Activated naive CD4-positive, alpha-beta T cell treated with anti-CD3 and anti-CD28 coated beads, Interleukin-2, amount 10 ng/mL, durations not matched to agents 7 days and 5 days (primary cell): Measurements from ENCODE around the gene IFT25.

Experiments used
- CTCF ChIA-PET: fragments of 350-600 bp; sonication (Branson Sonifier 250); formaldehyde crosslinking; loops from one replicate; lab custom pipeline; 2021; ENCODE audit warnings: antibody characterized with exemption; lab: Charles Lee
- DNase-seq: peaks from one replicate; pipeline ENCODE4 v3.0.0-alpha.2; 2020
- H3K27ac Mint-ChIP-seq: one replicate; pipeline ENCODE4 v1.8.0; 2021; ENCODE audit warnings: mild to moderate bottlenecking, moderate library complexity, mixed read lengths
- H3K27me3 Mint-ChIP-seq: one replicate; pipeline ENCODE4 v1.8.0; 2021; ENCODE audit warnings: mild to moderate bottlenecking, mixed read lengths
- H3K36me3 Mint-ChIP-seq: one replicate; pipeline ENCODE4 v1.8.0; 2021; ENCODE audit warnings: mixed read lengths
- H3K4me1 Mint-ChIP-seq: one replicate; pipeline ENCODE4 v1.8.0; 2021; ENCODE audit warnings: mixed read lengths
- H3K4me3 Mint-ChIP-seq: one replicate; pipeline ENCODE4 v1.8.0; 2021; ENCODE audit warnings: mild to moderate bottlenecking, moderate library complexity, mixed read lengths
- H3K9me3 Mint-ChIP-seq: one replicate; pipeline ENCODE4 v1.8.0; 2021; ENCODE audit warnings: mixed read lengths

Gene IFT25

GRCh38 chr1:53930932-53931331, 14.6 kb downstream of the IFT25 start:
- peaks cover 78% of the 10 kb centered on the region for H3K36me3 Mint-ChIP-seq
- no peak overlapping the region for H3K27ac Mint-ChIP-seq

GRCh38 chr1:53929246-53929960, 16.1 kb downstream of the IFT25 start:
- no peak for DNase-seq
- Mint-ChIP-seq H3K4me1 (no peaks in the 10 kb centered on the region), H3K27me3 (no peaks in the 10 kb centered on the region), H3K9me3 (peaks cover 6% of the 10 kb centered on the region), H3K4me3 (no peak overlapping the region), H3K27ac (no peak overlapping the region), H3K36me3 (peaks cover 72% of the 10 kb centered on the region)
- CTCF ChIA-PET = no interaction called here

More at GRCh38 chr1:53930932-53931331, 14.6 kb downstream of the IFT25 start:
- Mint-ChIP-seq H3K9me3 (peaks cover 10% of the 10 kb centered on the region), H3K4me1 (no peaks in the 10 kb centered on the region), H3K4me3 (no peak overlapping the region), H3K27me3 (no peaks in the 10 kb centered on the region)
- DNase-seq = no peak
- CTCF ChIA-PET = interaction anchor here (1.3 to 1.5 kb wide), 3 partner anchors 29 to 70 kb away, joined by 3 to 5 read pairs (median 3); no protein-coding TSS in a partner anchor

- no peak for DNase-seq
- CTCF ChIA-PET = interaction anchor here (0.8 to 1.2 kb wide), 2 partner anchors 14 to 67 kb away, joined by 3 read pairs; no protein-coding TSS in a partner anchor
- Mint-ChIP-seq H3K4me3 (no peak overlapping the region), H3K27ac (no peak overlapping the region), H3K27me3 (no peaks in the 10 kb centered on the region), H3K36me3 (peaks cover 64% of the 10 kb centered on the region), H3K9me3 (no peaks in the 10 kb centered on the region), H3K4me1 (no peaks in the 10 kb centered on the region)
Observed at GRCh38 chr1:53927376-53927881, 18.1 kb downstream of the IFT25 start.

GRCh38 chr1:53919675-53920066, 25.8 kb downstream of the IFT25 start:
- no peaks in the 10 kb centered on the region for H3K9me3 Mint-ChIP-seq
- H3K27ac Mint-ChIP-seq = peak overlapping the region; percentile 85
- H3K36me3 Mint-ChIP-seq = peaks cover 51% of the 10 kb centered on the region
- H3K4me3 Mint-ChIP-seq = no peak overlapping the region
- peak; percentile 26 for DNase-seq
- CTCF ChIA-PET = interaction anchor here (0.9 to 1.6 kb wide), 3 partner anchors 28 to 60 kb away, joined by 3 to 4 read pairs (median 4); no protein-coding TSS in a partner anchor
- H3K4me1 Mint-ChIP-seq = peaks cover 43% of the 10 kb centered on the region
- H3K27me3 Mint-ChIP-seq = no peaks in the 10 kb centered on the region

- H3K27me3 Mint-ChIP-seq = no peaks in the 10 kb centered on the region
- H3K27ac Mint-ChIP-seq = no peak overlapping the region
- no peaks in the 10 kb centered on the region for H3K9me3 Mint-ChIP-seq
- CTCF ChIA-PET = interaction anchor here (1.0 to 1.1 kb wide), 3 partner anchors 18 to 58 kb away, joined by 3 to 4 read pairs (median 4); no protein-coding TSS in a partner anchor
- H3K4me1 Mint-ChIP-seq = peaks cover 43% of the 10 kb centered on the region
- DNase-seq = no peak
- H3K4me3 Mint-ChIP-seq = no peak overlapping the region
- peaks cover 48% of the 10 kb centered on the region for H3K36me3 Mint-ChIP-seq
Observed at GRCh38 chr1:53918343-53918742, 27.2 kb downstream of the IFT25 start.

GRCh38 chr1:53913352-53914033, 32.0 kb downstream of the IFT25 start:
- Mint-ChIP-seq H3K27ac (no peak overlapping the region), H3K36me3 (peaks cover 24% of the 10 kb centered on the region), H3K4me1 (peaks cover 22% of the 10 kb centered on the region), H3K4me3 (no peak overlapping the region), H3K9me3 (no peaks in the 10 kb centered on the region), H3K27me3 (no peaks in the 10 kb centered on the region)
- CTCF ChIA-PET = interaction anchor here (0.7 to 1.1 kb wide), 4 partner anchors 14 to 53 kb away, joined by 3 to 4 read pairs (median 3); partner anchors contain the start of genes IFT25 and LRRC42
- DNase-seq = no peak

GRCh38 chr1:53911442-53911841, 34.1 kb downstream of the IFT25 start:
- Mint-ChIP-seq H3K27me3 (no peaks in the 10 kb centered on the region), H3K27ac (no peak overlapping the region), H3K36me3 (peaks cover 13% of the 10 kb centered on the region), H3K4me1 (peaks cover 12% of the 10 kb centered on the region), H3K4me3 (no peak overlapping the region), H3K9me3 (no peaks in the 10 kb centered on the region)
- CTCF ChIA-PET = interaction anchor here (1.1 kb wide), 1 partner anchor 29 kb away, joined by 3 read pairs; no protein-coding TSS in a partner anchor
- DNase-seq = no peak

GRCh38 chr1:53909946-53910345, 35.6 kb downstream of the IFT25 start:
- DNase-seq = no peak
- no peak overlapping the region for H3K4me3 Mint-ChIP-seq
- CTCF ChIA-PET = no interaction called here
- H3K4me1 Mint-ChIP-seq = no peaks in the 10 kb centered on the region
- H3K36me3 Mint-ChIP-seq = peaks cover 6% of the 10 kb centered on the region
- H3K27ac Mint-ChIP-seq = no peak overlapping the region
- H3K27me3 Mint-ChIP-seq = no peaks in the 10 kb centered on the region
- H3K9me3 Mint-ChIP-seq = no peaks in the 10 kb centered on the region

- Mint-ChIP-seq H3K4me1 (peaks cover 4% of the 10 kb centered on the region), H3K9me3 (no peaks in the 10 kb centered on the region), H3K27me3 (no peaks in the 10 kb centered on the region), H3K27ac (no peak overlapping the region), H3K36me3 (no peaks in the 10 kb centered on the region), H3K4me3 (no peak overlapping the region)
- CTCF ChIA-PET = no interaction called here
- no peak for DNase-seq
Observed at GRCh38 chr1:53906121-53906520, 39.4 kb downstream of the IFT25 start.

- peaks cover 6% of the 10 kb centered on the region for H3K4me1 Mint-ChIP-seq
- H3K27me3 Mint-ChIP-seq = no peaks in the 10 kb centered on the region
- CTCF ChIA-PET = no interaction called here
- H3K9me3 Mint-ChIP-seq = no peaks in the 10 kb centered on the region
- no peak for DNase-seq
- H3K4me3 Mint-ChIP-seq = no peak overlapping the region
- H3K36me3 Mint-ChIP-seq = no peaks in the 10 kb centered on the region
- H3K27ac Mint-ChIP-seq = no peak overlapping the region
Observed at GRCh38 chr1:53905509-53905908, 40.0 kb downstream of the IFT25 start.

- Mint-ChIP-seq H3K4me1 (peaks cover 6% of the 10 kb centered on the region), H3K27me3 (no peaks in the 10 kb centered on the region), H3K27ac (no peak overlapping the region), H3K36me3 (no peaks in the 10 kb centered on the region), H3K9me3 (no peaks in the 10 kb centered on the region), H3K4me3 (no peak overlapping the region)
- no peak for DNase-seq
- CTCF ChIA-PET = no interaction called here
Observed at GRCh38 chr1:53902235-53903138, 43.0 kb downstream of the IFT25 start.

GRCh38 chr1:53899708-53900107, 45.8 kb downstream of the IFT25 start:
- Mint-ChIP-seq H3K27ac (no peak overlapping the region), H3K4me1 (peaks cover 6% of the 10 kb centered on the region), H3K27me3 (peaks cover 11% of the 10 kb centered on the region), H3K36me3 (no peaks in the 10 kb centered on the region), H3K9me3 (no peaks in the 10 kb centered on the region), H3K4me3 (no peak overlapping the region)
- DNase-seq = no peak
- CTCF ChIA-PET = interaction anchor here (0.8 to 2.8 kb wide), 3 partner anchors 13 to 40 kb away, joined by 3 to 12 read pairs (median 3); no protein-coding TSS in a partner anchor

GRCh38 chr1:53899206-53899628, 46.3 kb downstream of the IFT25 start:
- no peak overlapping the region for H3K4me3 Mint-ChIP-seq
- H3K36me3 Mint-ChIP-seq = no peaks in the 10 kb centered on the region
- H3K4me1 Mint-ChIP-seq = peaks cover 6% of the 10 kb centered on the region
- peaks cover 11% of the 10 kb centered on the region for H3K27me3 Mint-ChIP-seq
- CTCF ChIA-PET = interaction anchor here (0.8 to 2.8 kb wide), 3 partner anchors 13 to 40 kb away, joined by 3 to 12 read pairs (median 3); no protein-coding TSS in a partner anchor
- no peak for DNase-seq
- no peak overlapping the region for H3K27ac Mint-ChIP-seq
- no peaks in the 10 kb centered on the region for H3K9me3 Mint-ChIP-seq
